OCI-LY1 (cell line): ENCODE data around the gene NGFR.

ENCODE experiments used
- H2AFZ ChIP-seq: fragments of 200-600 bp; sonication (generic), shearing (Covaris generic); 2 replicates; pipeline ENCODE4 v1.6.0; 2014; ENCODE audit warnings: antibody characterized with exemption, mild to moderate bottlenecking, low read length
- H3F3A ChIP-seq: fragments of 200-600 bp; sonication (generic), shearing (Covaris generic); 2 replicates; pipeline ENCODE4 v1.6.0; 2014; ENCODE audit warnings: mild to moderate bottlenecking, antibody characterized with exemption, low read length, moderate library complexity; ENCODE audit not compliant: insufficient read depth
- H3K27ac ChIP-seq: fragments of 200-600 bp; sonication (generic); 2 replicates; pipeline ENCODE4 v1.5.1; 2014; ENCODE audit warnings: low read length, mixed run types, mild to moderate bottlenecking, low read depth; ENCODE audit not compliant: poor library complexity, severe bottlenecking
- H3K27me3 ChIP-seq: fragments of 200-600 bp; sonication (generic); 2 replicates; pipeline ENCODE4 v1.6.0; 2014; ENCODE audit warnings: antibody characterized with exemption, mild to moderate bottlenecking, low read length, moderate library complexity; ENCODE audit not compliant: insufficient read depth
- H3K36me3 ChIP-seq: fragments of 200-600 bp; sonication (generic); 2 replicates; pipeline ENCODE4 v1.6.1; 2014; ENCODE audit warnings: mild to moderate bottlenecking, antibody characterized with exemption, low read length, moderate library complexity, mixed read lengths; ENCODE audit not compliant: insufficient read depth
- H3K4me1 ChIP-seq: fragments of 200-600 bp; sonication (generic); 2 replicates; pipeline ENCODE4 v1.5.1; 2014; ENCODE audit warnings: mild to moderate bottlenecking, low read length, moderate library complexity; ENCODE audit not compliant: insufficient read depth, severe bottlenecking
- H3K4me2 ChIP-seq: fragments of 200-600 bp; sonication (generic), shearing (Covaris generic); 2 replicates; pipeline ENCODE4 v1.6.1; 2014; ENCODE audit warnings: low read length
- H3K4me3 ChIP-seq: fragments of 200-600 bp; sonication (generic); 2 replicates; pipeline ENCODE4 v1.5.1; 2014; ENCODE audit warnings: low read length, low read depth, mild to moderate bottlenecking, mixed read lengths; ENCODE audit not compliant: poor library complexity, severe bottlenecking
- H3K79me2 ChIP-seq: fragments of 200-600 bp; shearing (Covaris generic); 2 replicates; pipeline ENCODE4 v1.6.1; 2016; ENCODE audit warnings: mixed run types, low read length, mixed read lengths; ENCODE audit not compliant: insufficient read depth
- H3K9ac ChIP-seq: fragments of 200-600 bp; sonication (generic), shearing (Covaris generic); 2 replicates; pipeline ENCODE4 v1.6.1; 2014; ENCODE audit warnings: mild to moderate bottlenecking, low read length, mixed read lengths
- H3K9me2 ChIP-seq: fragments of 200-600 bp; sonication (generic), shearing (Covaris generic); 2 replicates; pipeline ENCODE4 v1.6.1; 2014; ENCODE audit warnings: low read depth, mild to moderate bottlenecking, low read length, mixed read lengths
- H3K9me3 ChIP-seq: fragments of 200-600 bp; shearing (Covaris generic); 2 replicates; pipeline ENCODE4 v1.6.1; 2014; ENCODE audit warnings: low read length, mixed read lengths
- H4K20me1 ChIP-seq: fragments of 200-600 bp; sonication (generic), shearing (Covaris generic); 2 replicates; pipeline ENCODE4 v1.6.0; 2016; ENCODE audit warnings: mild to moderate bottlenecking, low read length; ENCODE audit not compliant: insufficient read depth
- CTCF ChIP-seq: fragments of 200-600 bp; sonication (generic), shearing (Covaris generic); IDR thresholded peaks from 2 replicates; pipeline ENCODE4 v1.5.1; 2017; ENCODE audit warnings: mild to moderate bottlenecking, antibody characterized with exemption, low read length, moderate library complexity, mixed read lengths
- EZH2 ChIP-seq: fragments of 200-600 bp; sonication (generic), shearing (Covaris generic); IDR thresholded peaks from 2 replicates; pipeline ENCODE4 v1.8.0; 2017; ENCODE audit warnings: borderline replicate concordance, mixed run types, mild to moderate bottlenecking, antibody characterized with exemption, low read length, moderate library complexity, mixed read lengths

Gene NGFR

DNA sequence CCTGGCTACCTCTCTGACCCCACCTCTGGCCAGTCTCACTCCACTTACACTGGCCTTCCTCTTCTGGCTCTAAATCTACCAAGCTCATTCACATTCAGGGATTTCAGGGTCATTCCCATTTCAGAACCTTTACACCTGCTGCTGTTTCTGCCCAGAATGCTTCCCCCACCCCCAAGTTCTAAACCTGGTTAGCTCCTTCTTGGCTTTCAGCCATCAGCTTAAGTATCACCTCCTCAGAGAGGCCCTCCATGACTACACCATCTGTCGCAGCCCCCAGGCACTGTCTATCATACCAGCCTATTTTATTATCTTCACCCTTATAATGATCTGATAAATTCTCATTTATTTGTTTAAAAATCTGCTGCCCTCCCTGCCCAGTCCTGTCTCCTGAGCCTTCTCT lies 23.3 kb upstream of the NGFR start:
- no peaks in the 10 kb centered on the region for H3K4me1 ChIP-seq
- no peak overlapping the region for H3K4me2 ChIP-seq
- no peak overlapping the region for H3K27ac ChIP-seq
- H4K20me1 ChIP-seq: no peaks in the 10 kb centered on the region
- no peaks in the 10 kb centered on the region for H3K36me3 ChIP-seq
- no peaks in the 10 kb centered on the region for H3F3A ChIP-seq
- H3K4me3 ChIP-seq: no peak overlapping the region
- TF ChIP-seq CTCF: no peak
- no peak for TF ChIP-seq EZH2
- no peak overlapping the region for H3K9ac ChIP-seq
- peaks cover 15% of the 10 kb centered on the region; the same call in 1 of the 2 replicates for H3K27me3 ChIP-seq
- H2AFZ ChIP-seq: no peak overlapping the region
- H3K79me2 ChIP-seq: no peaks in the 10 kb centered on the region
- H3K9me2 ChIP-seq: no peaks in the 10 kb centered on the region
- H3K9me3 ChIP-seq: peaks cover 5% of the 10 kb centered on the region; the same call in 1 of the 2 replicates

GRCh38 chr17:49472527-49472926 lies 22.6 kb upstream of the NGFR start:
- TF ChIP-seq EZH2: no peak
- no peak for TF ChIP-seq CTCF
- Histone ChIP-seq H3K4me3 (no peak overlapping the region), H3K9ac (no peak overlapping the region), H3K9me2 (no peaks in the 10 kb centered on the region), H2AFZ (no peak overlapping the region), H4K20me1 (no peaks in the 10 kb centered on the region), H3K27me3 (peaks cover 17% of the 10 kb centered on the region; the same call in 1 of the 2 replicates), H3K4me1 (no peaks in the 10 kb centered on the region), H3K36me3 (no peaks in the 10 kb centered on the region), H3F3A (no peaks in the 10 kb centered on the region), H3K9me3 (peaks cover 5% of the 10 kb centered on the region; the same call in 1 of the 2 replicates), H3K79me2 (no peaks in the 10 kb centered on the region), H3K4me2 (no peak overlapping the region), H3K27ac (no peak overlapping the region)

- Histone ChIP-seq H2AFZ (no peak overlapping the region), H3K36me3 (no peaks in the 10 kb centered on the region), H3K9me3 (peaks cover 5% of the 10 kb centered on the region; the same call in 1 of the 2 replicates)
Measured at GRCh38 chr17:49473900-49474751, 21.0 kb upstream of the NGFR start.

More at GRCh38 chr17:49473900-49474751, 21.0 kb upstream of the NGFR start:
- no peaks in the 10 kb centered on the region for H3K79me2 ChIP-seq
- peaks cover 19% of the 10 kb centered on the region; the same call in 1 of the 2 replicates for H3K27me3 ChIP-seq
- no peak overlapping the region for H3K9ac ChIP-seq
- no peak overlapping the region for H3K4me2 ChIP-seq
- H3K9me2 ChIP-seq: no peaks in the 10 kb centered on the region
- TF ChIP-seq CTCF (no peak), EZH2 (no peak)
- H3K4me1 ChIP-seq: no peaks in the 10 kb centered on the region
- H3K27ac ChIP-seq: no peak overlapping the region
- H3F3A ChIP-seq: no peaks in the 10 kb centered on the region
- no peak overlapping the region for H3K4me3 ChIP-seq
- no peaks in the 10 kb centered on the region for H4K20me1 ChIP-seq
